GM18868 (cell line): ENCODE measurements around the gene HRCT1.
"Not testable (repeated sequence)": the region's sequence is repeated elsewhere in the genome, so short reads cannot be mapped to it uniquely, and the experiment has no call there.

Experiments
- ATAC-seq: cut with Tn5 transposase; IDR thresholded peaks from one replicate; pipeline ENCODE4 v1.9.1; 2021; ENCODE audit warnings: mild to moderate bottlenecking, moderate library complexity; ENCODE audit not compliant: unreplicated experiment

HRCT1 gene

GRCh38 chr9:35905912-35906679 lies at the start of gene HRCT1:
Gene HRCT1, plus strand, starts transcription at chr9:35906202. Its CDS starts 86 bp downstream, at chr9:35906288.
- no peak for ATAC-seq

DNA sequence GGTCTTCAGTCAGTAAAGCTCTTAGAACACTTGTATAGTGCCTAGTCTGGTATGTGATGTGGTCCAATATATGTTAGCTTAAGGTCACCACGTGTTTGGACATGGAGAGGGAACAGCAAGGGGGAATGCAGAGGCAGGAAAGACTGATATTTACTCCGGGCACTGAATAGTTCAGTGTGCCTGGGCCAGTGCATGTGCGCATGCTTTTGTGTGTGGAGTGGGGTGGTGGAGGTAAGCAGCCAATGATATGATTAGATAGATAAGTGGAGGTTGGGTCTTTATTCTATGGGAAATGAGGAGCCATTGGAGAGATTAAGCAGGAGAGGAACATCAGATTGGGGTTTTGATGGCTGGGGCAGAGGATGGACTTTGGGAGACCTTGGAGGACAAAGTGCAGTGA lies 49.8 kb upstream of the HRCT1 start:
- no peak for ATAC-seq

DNA sequence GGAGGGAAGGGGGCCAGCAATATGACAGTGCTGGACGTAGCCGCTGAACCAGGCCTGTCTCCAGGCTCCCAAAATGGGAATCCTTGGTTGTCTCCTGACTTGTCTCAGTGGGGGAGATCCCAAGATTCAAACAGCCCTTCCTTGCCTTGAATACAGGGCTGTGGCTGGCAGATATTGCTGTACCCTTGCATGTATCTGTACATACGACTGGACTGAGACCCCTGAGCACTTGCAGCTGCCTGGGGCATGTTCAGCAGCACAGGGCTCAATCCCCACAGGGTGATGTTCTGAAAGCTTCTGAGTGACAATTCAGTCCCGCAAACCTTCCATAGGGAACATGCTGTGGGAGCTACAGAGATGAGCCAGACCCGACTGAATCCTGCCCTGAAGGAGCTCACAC lies 49.1 kb upstream of the HRCT1 start:
- ATAC-seq = no peak

DNA sequence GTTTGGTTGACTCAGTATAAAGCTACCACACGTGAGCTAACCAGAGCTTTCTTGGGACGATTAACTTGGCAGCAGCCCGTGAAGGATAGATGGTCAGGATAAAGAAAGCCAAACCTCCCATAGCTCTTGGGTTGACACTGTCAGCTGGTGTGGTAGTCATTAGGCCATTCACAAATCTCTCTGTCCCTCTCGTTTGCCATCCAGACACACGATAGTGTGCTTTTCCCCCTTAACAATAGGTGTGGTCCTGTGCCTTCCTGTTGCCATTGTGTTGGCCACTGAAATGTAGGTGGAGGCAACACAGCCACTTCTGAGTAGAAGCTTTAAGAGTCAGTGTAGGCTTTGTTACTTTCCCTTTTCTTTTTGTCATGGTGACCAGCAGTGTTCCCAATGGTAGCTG lies 47.5 kb upstream of the HRCT1 start:
- no peak for ATAC-seq

DNA sequence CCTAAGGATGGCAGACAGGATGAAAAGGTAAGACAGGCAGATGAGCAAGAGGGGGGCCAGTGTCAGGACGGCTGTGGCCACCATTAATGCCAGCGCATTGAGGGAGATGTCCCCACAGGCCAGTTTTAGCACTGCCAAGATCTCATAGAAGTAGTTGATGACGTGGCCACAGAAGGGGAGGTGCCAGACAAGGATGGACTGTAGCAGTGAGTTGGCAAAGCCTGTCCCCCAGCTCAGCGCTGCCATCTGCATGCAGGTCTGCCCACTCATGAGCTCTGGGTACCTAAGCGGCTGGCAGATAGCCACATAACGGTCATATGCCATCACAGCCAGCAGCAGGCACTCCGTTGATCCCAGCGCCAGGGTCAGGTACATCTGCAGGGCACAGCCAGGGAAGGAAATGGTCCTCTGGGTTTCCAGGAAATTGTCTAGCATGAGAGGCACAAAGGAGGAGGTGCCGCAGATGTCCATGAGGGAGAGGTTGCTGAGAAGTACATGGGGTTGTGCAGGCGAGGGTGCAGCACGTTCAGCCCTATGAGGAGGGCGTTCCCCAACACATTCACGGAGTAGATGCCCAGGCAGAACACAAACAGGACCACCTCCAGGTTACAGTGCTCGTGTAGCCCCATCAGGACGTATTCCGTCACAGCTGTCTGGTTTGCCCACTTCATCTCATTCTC lies 46.6 kb upstream of the HRCT1 start:
- no peak for ATAC-seq

DNA sequence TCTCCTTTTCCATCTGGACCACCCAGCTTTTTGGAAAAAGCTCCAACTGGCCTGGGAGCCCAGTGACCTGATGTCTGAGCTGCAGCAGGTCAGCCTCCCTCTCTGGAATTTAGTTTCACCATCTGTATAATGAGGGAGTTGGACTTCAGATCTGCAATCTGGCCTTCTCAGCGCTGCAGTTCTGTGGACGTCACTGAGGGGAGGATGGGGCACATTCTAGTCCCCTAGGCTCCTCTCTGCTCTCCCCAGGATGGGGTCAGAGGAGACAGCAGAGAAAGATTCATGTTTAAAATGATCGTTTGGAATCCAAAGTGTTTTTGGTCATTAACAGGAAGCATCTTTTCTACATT lies 46.0 kb upstream of the HRCT1 start:
- ATAC-seq = no peak

GRCh38 chr9:35861161-35861897 lies 44.7 kb upstream of the HRCT1 start:
- ATAC-seq = no peak

GRCh38 chr9:35862328-35862727 lies 43.7 kb upstream of the HRCT1 start:
- no peak for ATAC-seq

- ATAC-seq = no peak
Observed at GRCh38 chr9:35863583-35863982, 42.4 kb upstream of the HRCT1 start.

DNA sequence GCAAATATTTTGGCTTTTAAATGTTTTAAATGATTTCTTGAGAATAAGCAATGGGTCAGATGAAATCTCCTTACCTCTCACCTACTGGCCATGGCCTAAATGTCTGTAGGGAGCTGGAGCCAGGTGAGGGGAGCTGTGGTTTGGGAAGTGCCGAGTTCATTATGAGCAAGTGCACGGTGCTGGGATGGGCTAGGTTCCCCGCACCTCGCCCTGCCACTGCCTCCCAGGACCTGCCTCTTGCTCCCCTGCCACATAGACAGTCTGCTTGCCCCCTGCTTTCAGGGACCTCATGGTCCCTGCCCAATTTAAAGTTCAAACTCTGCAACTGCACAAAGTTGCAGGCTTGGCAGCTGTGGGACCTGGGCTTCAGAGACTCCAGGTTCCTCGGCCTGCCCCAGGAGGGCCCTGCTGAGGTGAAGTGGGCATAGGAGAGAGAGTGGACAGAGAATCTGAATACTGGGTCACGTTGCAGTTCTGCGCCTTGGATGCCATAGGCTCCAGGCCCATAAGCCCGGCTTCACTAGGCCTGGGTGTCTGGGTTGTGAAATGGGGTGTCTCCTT lies 41.2 kb upstream of the HRCT1 start:
- ATAC-seq = no peak

- ATAC-seq = no peak
Observed at GRCh38 chr9:35867538-35867937, 38.5 kb upstream of the HRCT1 start.

DNA sequence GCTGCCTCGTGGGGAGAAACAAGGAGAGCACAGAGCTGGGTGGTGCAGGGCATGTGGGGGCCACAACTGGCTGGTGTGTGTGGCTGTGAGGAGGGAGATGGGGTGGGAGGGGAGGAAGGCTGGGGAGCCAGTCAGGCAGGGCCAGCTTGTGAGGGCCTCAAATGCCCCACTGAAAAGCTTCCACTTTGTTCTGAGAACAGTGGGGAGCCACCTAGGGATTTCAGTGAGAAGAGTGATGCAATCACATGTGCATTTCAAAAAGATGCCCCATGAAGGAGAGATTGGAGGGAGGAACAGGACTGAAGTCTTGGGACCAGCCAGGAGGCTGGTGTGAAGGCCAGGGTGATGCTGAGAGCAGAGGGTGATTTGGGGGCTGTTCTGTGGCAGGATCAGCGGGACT lies 37.1 kb upstream of the HRCT1 start:
- ATAC-seq = no peak

- ATAC-seq = no peak
Observed at GRCh38 chr9:35869621-35870216, 36.3 kb upstream of the HRCT1 start.

- ATAC-seq = no peak
Observed at GRCh38 chr9:35870351-35870923, 35.6 kb upstream of the HRCT1 start, which contains the start of gene OR13J1. Gene OR13J1, minus strand, starts transcription at chr9:35870401. Its CDS starts 0 bp downstream, at chr9:35870401.

- ATAC-seq = no peak
Observed at GRCh38 chr9:35871545-35871944, 34.5 kb upstream of the HRCT1 start.

GRCh38 chr9:35872505-35872904 lies 33.5 kb upstream of the HRCT1 start:
- ATAC-seq = no peak

GRCh38 chr9:35882263-35882848 lies 23.6 kb upstream of the HRCT1 start:
- no peak for ATAC-seq

DNA sequence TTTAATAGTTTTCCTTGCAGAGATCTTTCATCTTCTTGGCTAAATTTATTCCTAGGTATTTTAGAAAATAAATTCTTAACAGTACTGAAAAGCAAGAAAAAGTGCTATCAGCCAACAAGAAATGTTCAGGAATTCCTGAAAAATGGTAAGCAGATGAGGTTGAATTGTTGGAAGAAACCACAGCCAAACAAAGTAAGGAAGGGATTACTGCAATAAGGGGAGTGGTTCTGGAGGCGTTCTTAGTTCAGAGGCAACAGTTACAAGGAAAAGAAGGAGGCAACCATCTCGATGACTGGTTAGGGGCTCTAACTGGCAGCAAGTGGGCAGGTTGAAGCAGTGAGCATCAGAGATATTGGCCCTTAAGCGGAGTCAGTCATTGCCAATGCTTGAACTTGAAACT lies 23.0 kb upstream of the HRCT1 start:
- no peak for ATAC-seq

- not testable (repeated sequence) for ATAC-seq
Observed at GRCh38 chr9:35884908-35885307, 21.1 kb upstream of the HRCT1 start.

DNA sequence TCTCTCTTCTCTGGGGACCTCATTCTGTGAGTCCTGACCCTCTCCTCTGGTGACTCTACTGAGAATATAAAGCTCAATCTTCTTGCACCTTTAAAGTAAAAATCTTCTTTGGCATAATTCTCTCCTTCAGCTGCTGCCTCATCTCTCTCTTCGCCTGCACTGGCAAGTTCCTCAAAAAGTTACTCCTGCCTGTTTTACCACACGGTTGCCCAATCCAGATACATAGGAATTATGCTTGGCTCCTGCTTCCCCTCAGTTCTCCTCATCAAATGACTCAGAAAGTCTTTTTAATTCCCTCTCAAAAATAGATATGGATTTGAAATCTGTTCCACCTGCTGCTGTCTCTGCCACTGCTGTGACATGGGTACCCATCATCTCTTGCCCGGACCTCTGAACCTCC lies 14.4 kb upstream of the HRCT1 start:
- ATAC-seq = no peak
